Subcutaneous abdominal adipose tissue (tissue), 5 donors: ENCODE measurements around the gene GMDS.

ENCODE experiments used
- H3K27ac ChIP-seq: one replicate; pipeline ENCODE4 v1.7.0; 2013; ENCODE audit warnings: low read depth, mild to moderate bottlenecking, inconsistent platforms, low read length, moderate library complexity
- H3K27me3 ChIP-seq, 5 donors: one replicate each; pipeline ENCODE4 v1.7.0; 2013; ENCODE audit warnings: low read length in 5 of 5, inconsistent platforms in 1 of 5; ENCODE audit not compliant: control insufficient read depth in 5 of 5, insufficient read depth in 4 of 5
- H3K36me3 ChIP-seq, 5 donors: one replicate each; pipeline ENCODE4 v1.7.0; 2013; ENCODE audit warnings: low read length in 5 of 5; ENCODE audit not compliant: control insufficient read depth in 5 of 5, insufficient read depth in 5 of 5
- H3K4me1 ChIP-seq, 5 donors: one replicate each; pipeline ENCODE4 v1.7.0; 2013; ENCODE audit warnings: low read length in 5 of 5, mild to moderate bottlenecking in 3 of 5, moderate library complexity in 1 of 5; ENCODE audit not compliant: control insufficient read depth in 5 of 5, insufficient read depth in 5 of 5
- H3K4me3 ChIP-seq, 5 donors: one replicate each; pipeline ENCODE4 v1.7.0; 2013; ENCODE audit warnings: low read length in 5 of 5, low read depth in 1 of 5
- H3K9ac ChIP-seq, 5 donors: one replicate each; pipeline ENCODE4 v1.7.0; 2013; ENCODE audit warnings: low read length in 5 of 5, mild to moderate bottlenecking in 4 of 5, moderate library complexity in 3 of 5
- H3K9me3 ChIP-seq, 5 donors: one replicate each; pipeline ENCODE4 v1.7.0; 2013; ENCODE audit warnings: low read length in 5 of 5; ENCODE audit not compliant: control insufficient read depth in 5 of 5
- donor health status: healthy.
- donor health status: healthy.
- donor health status: healthy.
- donor health status: healthy.
- donor health status: healthy.

The GMDS gene

DNA sequence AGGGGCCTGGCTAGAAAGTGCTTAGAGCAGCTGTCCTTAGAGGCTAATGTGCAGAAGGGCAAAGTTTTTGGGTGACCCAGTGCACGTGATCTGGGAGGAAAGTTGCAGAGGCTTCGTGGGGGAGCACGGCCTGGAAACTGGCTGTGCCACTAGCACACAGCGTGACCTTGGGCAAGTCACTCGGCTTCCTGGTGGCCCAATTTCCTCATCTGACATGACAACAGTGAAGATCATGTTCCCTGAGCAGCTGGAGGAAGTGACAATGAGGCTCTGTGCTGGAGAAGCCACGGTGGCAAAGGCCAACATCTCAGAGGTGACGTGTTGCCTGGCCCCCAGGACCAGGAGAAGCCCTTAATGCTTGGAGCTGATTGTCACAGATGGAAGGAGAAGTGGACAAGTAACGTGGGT lies 536.2 kb downstream of the GMDS start:
- Histone ChIP-seq H3K4me1 (no peaks in the 10 kb centered on the region), H3K27ac (no peak overlapping the region), H3K9ac (no peak overlapping the region), H3K4me3 (no peak overlapping the region), H3K27me3 (no peaks in the 10 kb centered on the region), H3K36me3 (no peaks in the 10 kb centered on the region), H3K9me3 (no peaks in the 10 kb centered on the region)

DNA sequence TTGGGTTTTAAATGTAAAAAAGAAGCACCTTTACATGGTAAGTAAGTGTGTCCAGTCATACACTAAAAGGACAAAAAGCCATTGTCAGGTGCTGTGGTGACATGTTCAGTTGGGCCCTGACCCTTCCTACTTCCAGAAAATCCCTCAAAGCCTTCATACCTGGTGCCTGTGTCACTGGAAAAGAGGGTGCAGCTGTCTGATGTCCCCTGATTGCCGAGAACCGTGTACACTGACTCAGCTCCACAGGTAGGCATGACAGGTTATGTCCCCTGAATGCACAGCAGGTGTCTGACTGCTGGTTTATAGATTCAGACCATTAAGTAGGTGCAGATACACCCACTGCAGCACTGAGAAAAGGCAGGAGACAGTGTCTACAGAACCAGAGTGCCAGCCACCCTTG lies 536.6 kb downstream of the GMDS start:
- Histone ChIP-seq H3K4me3 (no peak overlapping the region), H3K4me1 (no peaks in the 10 kb centered on the region), H3K9me3 (no peaks in the 10 kb centered on the region), H3K27me3 (no peaks in the 10 kb centered on the region), H3K9ac (no peak overlapping the region), H3K27ac (no peak overlapping the region), H3K36me3 (no peaks in the 10 kb centered on the region)

DNA sequence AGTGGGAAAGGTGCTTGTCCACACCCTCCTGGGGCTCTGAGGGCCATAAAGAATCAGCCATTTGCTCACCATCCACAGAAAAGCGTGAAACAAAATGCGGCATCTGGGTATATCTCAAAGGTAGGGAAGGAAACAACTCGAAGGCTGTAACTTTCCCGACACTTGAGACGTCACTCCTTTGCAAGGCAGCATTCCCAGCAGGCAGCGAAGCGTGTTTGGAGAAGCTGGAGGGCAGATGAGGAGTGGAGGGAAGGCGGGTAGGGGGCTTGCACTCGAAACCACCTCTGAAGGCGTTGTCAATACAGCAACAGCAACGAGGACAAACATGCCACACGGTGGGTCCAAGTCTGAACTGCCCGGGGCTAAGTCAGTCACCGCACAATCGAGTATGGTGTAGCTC lies 537.3 kb downstream of the GMDS start:
- no peak overlapping the region for H3K9ac ChIP-seq
- peaks cover 0 to under 1% (median 0%) of the 10 kb centered on the region in 5 donors for H3K4me1 ChIP-seq
- H3K27ac ChIP-seq = no peak overlapping the region
- H3K27me3 ChIP-seq = no peaks in the 10 kb centered on the region
- no peaks in the 10 kb centered on the region for H3K9me3 ChIP-seq
- H3K4me3 ChIP-seq = no peak overlapping the region
- H3K36me3 ChIP-seq = no peaks in the 10 kb centered on the region

DNA sequence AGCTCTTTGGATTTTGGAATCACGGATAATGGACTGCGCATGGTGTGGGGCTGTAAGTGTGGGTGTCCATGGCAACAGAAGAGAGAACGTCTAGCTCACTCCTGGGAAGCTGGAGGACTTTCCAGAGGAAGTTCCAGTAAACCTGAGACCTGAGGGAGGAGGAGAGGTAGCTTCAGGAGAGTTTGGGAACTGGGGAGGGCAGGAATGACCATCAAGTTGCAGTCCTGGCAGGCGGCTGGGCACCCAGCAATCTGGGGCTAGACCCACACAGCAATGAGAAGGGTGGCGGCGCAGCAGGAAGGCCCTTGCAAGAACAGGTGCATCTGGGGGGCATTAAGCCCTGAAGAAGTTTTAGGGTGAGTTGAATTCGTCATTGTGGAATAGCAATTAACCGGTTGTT lies 539.8 kb downstream of the GMDS start:
- Histone ChIP-seq H3K27me3 (no peaks in the 10 kb centered on the region), H3K4me3 (no peak overlapping the region), H3K36me3 (no peaks in the 10 kb centered on the region), H3K9ac (no peak overlapping the region), H3K27ac (no peak overlapping the region), H3K4me1 (peaks cover 7 to 19% (median 10%) of the 10 kb centered on the region in 5 donors), H3K9me3 (no peaks in the 10 kb centered on the region)

DNA sequence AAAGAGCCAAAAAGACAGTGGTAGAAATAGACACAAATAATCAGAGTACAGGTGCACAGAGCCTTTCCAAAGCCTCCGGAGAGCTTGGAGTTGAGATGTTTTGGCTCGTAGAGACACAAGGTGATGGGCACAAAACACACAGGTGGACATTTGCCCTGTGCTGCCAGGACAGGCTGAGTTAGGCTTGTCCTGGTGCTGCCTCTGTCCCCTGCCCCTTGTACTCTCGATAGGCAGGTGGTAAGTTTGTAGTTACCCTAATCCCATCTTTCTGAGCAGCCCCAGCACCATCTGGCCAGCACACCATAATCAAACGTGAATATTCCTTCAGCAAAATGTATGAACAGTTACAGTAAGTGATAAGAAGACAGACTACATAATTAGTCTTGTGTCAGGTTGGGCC lies 540.2 kb downstream of the GMDS start:
- H3K9me3 ChIP-seq = no peaks in the 10 kb centered on the region
- peaks cover 7 to 19% (median 10%) of the 10 kb centered on the region in 5 donors for H3K4me1 ChIP-seq
- H3K36me3 ChIP-seq = no peaks in the 10 kb centered on the region
- no peak overlapping the region for H3K27ac ChIP-seq
- H3K9ac ChIP-seq = no peak overlapping the region
- no peak overlapping the region for H3K4me3 ChIP-seq
- H3K27me3 ChIP-seq = no peaks in the 10 kb centered on the region

DNA sequence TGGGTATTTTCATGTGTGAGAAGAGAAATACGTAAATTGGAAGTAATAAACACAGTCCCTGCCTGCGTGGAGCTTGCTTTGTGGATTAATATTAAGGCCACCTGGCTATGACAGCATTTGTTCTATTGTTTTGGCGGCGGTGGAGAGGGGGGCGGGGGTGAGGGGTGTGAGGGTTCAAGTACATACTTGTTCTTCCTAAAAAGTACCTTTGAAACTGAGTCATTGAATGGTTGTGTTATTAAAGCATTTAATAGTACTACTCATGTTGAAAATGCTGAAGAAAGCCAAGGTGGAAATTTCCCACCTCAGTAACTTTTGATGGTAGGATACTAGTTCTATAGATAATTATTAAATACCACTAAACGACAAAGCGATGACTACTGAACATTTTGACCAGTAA lies 540.7 kb downstream of the GMDS start:
- peaks cover 7 to 19% (median 10%) of the 10 kb centered on the region in 5 donors for H3K4me1 ChIP-seq
- H3K4me3 ChIP-seq = no peak overlapping the region
- H3K9ac ChIP-seq = no peak overlapping the region
- H3K36me3 ChIP-seq = no peaks in the 10 kb centered on the region
- H3K9me3 ChIP-seq = no peaks in the 10 kb centered on the region
- no peaks in the 10 kb centered on the region for H3K27me3 ChIP-seq
- H3K27ac ChIP-seq = no peak overlapping the region

DNA sequence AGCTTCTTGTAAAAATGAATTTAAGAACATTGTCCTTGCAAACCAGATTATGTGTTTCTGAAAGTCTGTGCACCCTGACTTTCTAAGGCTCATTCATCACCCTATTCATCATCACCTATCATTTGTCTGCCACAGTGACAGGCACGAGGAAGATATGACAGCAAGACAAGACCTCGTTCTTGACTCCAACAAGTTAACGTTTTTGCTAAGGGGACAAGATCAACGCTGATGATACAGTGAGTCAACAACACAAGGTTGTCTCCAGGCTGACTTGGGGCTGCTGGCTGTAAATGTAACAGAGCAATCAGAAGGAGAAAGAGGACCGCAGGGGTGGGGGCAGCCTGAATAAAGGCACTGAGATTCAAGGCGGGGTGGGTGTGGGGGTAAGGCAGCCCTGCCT lies 541.5 kb downstream of the GMDS start:
- Histone ChIP-seq H3K36me3 (no peaks in the 10 kb centered on the region), H3K4me3 (no peak overlapping the region), H3K4me1 (peaks cover 7 to 19% (median 11%) of the 10 kb centered on the region in 5 donors), H3K27me3 (no peaks in the 10 kb centered on the region), H3K9me3 (no peaks in the 10 kb centered on the region), H3K27ac (no peak overlapping the region), H3K9ac (no peak overlapping the region)

DNA sequence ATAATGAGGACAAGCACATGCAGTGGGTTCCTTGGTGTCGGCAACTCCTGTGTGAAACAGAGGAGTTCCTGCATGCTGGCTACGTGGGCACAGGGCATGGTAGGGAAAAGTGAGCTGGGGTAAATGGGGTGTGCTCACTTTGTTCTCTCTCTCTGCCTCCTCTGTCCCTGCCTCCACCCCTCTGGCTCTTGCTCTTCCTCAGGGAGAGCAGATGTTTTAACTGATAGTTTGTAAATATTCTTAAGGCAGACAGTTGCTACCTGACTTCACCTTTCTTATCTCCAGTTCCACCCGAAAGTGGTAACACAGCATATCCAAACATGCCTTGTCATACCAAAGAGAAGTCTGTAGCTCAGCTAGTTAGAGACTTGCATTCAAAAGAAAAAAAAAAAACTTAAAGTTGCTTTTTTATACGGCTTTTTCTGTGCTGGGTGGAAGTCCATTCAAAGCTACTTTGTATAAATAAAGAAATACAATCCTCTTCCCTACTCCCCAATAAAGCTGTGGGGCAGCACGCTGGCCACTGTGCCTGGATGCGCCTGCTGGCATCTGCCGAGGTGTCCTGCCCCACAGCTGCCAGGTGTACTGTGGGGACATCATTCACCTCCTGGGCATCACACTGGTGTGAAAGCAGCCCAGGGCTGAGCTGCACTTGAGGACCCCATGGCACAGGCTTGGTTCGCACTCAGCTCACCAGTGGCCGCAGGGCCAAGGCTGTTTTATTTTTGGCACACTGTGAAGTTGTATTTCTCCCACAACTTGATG lies 542.1 kb downstream of the GMDS start:
- peaks cover 7 to 19% (median 16%) of the 10 kb centered on the region in 5 donors for H3K4me1 ChIP-seq

DNA sequence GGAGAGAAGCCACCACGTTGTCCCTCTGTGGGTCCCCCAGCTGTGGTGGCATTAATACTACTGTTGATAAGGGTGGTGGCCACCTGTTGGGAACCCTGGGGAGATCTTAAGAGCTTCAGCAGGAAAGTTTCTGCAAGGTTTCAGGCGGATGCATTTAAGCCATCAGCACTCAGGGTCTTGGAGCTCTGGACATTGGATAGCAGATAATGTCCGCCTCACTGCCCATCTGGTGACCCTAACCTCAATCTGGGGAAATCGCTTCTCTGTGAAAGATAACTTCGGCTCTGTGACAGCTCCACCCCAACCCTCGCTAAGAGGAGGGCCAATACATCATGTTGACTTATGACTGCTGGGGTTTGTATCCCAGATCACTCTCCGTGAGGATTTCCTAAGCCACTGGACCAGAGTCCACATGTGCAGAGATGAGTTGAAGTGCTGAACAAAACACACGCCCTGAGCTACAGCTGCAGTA lies 542.8 kb downstream of the GMDS start:
- Histone ChIP-seq H3K9ac (peak overlapping the region in 2 of 5 donors; percentile 11 to 66), H3K27ac (peak overlapping the region; percentile 42), H3K27me3 (no peaks in the 10 kb centered on the region), H3K4me3 (no peak overlapping the region), H3K36me3 (no peaks in the 10 kb centered on the region), H3K4me1 (peaks cover 7 to 20% (median 16%) of the 10 kb centered on the region in 5 donors), H3K9me3 (no peaks in the 10 kb centered on the region)

More for the DNA sequence above, 542.1 kb downstream of the GMDS start:
- H3K9me3 ChIP-seq = no peaks in the 10 kb centered on the region
- H3K4me3 ChIP-seq = no peak overlapping the region
- no peak overlapping the region for H3K27ac ChIP-seq
- H3K36me3 ChIP-seq = no peaks in the 10 kb centered on the region
- H3K27me3 ChIP-seq = no peaks in the 10 kb centered on the region
- no peak overlapping the region for H3K9ac ChIP-seq

DNA sequence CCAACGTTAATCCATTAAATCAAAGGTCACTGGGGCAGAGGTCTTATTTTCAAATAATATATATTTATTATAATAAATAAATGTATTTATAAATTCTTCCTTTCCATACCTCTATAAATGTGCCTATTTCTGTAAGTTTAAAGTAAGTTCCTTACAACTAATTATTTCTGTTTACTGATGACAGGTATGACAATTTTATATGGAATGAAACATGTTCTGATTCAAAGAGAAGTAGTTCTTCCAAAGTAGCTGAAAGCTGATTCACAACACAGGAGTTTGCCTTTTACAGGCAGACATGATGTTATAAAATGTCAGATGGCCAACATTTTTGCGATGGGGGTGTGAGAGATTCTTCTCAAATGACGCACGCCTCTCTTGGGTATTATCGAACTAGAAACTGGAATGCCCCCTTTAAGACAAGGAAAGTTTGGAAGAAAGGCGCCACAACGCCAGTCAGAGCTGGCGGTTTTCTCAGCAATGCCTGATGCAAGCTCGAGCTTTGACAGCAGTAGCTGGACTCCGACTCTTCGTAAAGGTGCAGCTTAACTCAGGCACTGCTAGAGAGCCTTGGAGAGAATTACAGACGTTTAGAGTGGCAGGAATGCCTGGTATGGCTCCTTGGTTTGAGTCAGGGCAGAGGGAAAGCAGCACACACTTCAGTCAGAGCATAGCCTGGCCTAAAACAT lies 543.6 kb downstream of the GMDS start:
- Histone ChIP-seq H3K4me1 (peaks cover 7 to 20% (median 16%) of the 10 kb centered on the region in 5 donors), H3K9ac (peak overlapping the region in 3 of 5 donors; percentile 11 to 66 (median 33)), H3K27me3 (no peaks in the 10 kb centered on the region), H3K4me3 (peak overlapping the region in 3 of 5 donors; percentile 23 to 54 (median 33)), H3K27ac (peak overlapping the region; percentile 42), H3K36me3 (no peaks in the 10 kb centered on the region), H3K9me3 (no peaks in the 10 kb centered on the region)
